H9 (cell line): ENCODE results near the gene USP36. TPM values are rescaled to one million over a fixed set of nuclear protein-coding genes. Genes with fewer than 3 reads are reported as not detected.

Experiments used
- DNase-seq: peaks from one replicate; pipeline ENCODE4 v3.0.0-alpha.2; 2017
- H2AFZ ChIP-seq: one replicate; pipeline ENCODE4 v1.6.1; 2013; ENCODE audit warnings: mild to moderate bottlenecking, low read length, control low read depth, moderate library complexity
- H2AK5ac ChIP-seq: 2 replicates; pipeline ENCODE4 v1.6.1; 2013; ENCODE audit warnings: low read length, control low read depth, mixed read lengths; ENCODE audit not compliant: insufficient read length
- H2BK120ac ChIP-seq: one replicate; pipeline ENCODE4 v1.6.1; 2013; ENCODE audit warnings: low read depth, mild to moderate bottlenecking, low read length, control low read depth, inconsistent platforms; ENCODE audit not compliant: poor library complexity, severe bottlenecking
- H2BK12ac ChIP-seq: 2 replicates; pipeline ENCODE4 v1.6.1; 2013; ENCODE audit warnings: low read length, control low read depth, mixed read lengths, low read depth; ENCODE audit not compliant: insufficient read length
- H2BK15ac ChIP-seq: 2 replicates; pipeline ENCODE4 v1.6.1; 2013; ENCODE audit warnings: low read depth, low read length, control low read depth
- H2BK20ac ChIP-seq: one replicate; pipeline ENCODE4 v1.6.1; 2013; ENCODE audit warnings: low read depth, mild to moderate bottlenecking, low read length, control low read depth, inconsistent platforms; ENCODE audit not compliant: poor library complexity, severe bottlenecking
- H2BK5ac ChIP-seq: 2 replicates; pipeline ENCODE4 v1.6.1; 2013; ENCODE audit warnings: low read length, control low read depth, mixed read lengths; ENCODE audit not compliant: insufficient read length
- H3K14ac ChIP-seq: 2 replicates; pipeline ENCODE4 v1.6.1; 2013; ENCODE audit warnings: low read length, control low read depth; ENCODE audit not compliant: insufficient read depth
- H3K18ac ChIP-seq: 2 replicates; pipeline ENCODE4 v1.6.1; 2013; ENCODE audit warnings: low read depth, mild to moderate bottlenecking, mixed read lengths, low read length, control low read depth; ENCODE audit not compliant: insufficient read length
- H3K23ac ChIP-seq: 2 replicates; pipeline ENCODE4 v1.6.1; 2013; ENCODE audit warnings: low read length, control low read depth, mixed read lengths, low read depth; ENCODE audit not compliant: insufficient read length
- H3K23me2 ChIP-seq: 2 replicates; pipeline ENCODE4 v1.6.1; 2013; ENCODE audit warnings: low read depth, mild to moderate bottlenecking, mixed read lengths, low read length, control low read depth; ENCODE audit not compliant: insufficient read length, poor library complexity, severe bottlenecking
- H3K27ac ChIP-seq: 2 replicates; pipeline ENCODE4 v1.5.1; 2013; ENCODE audit warnings: low read length, control low read depth, mixed read lengths, low read depth; ENCODE audit not compliant: insufficient read length
- H3K27me3 ChIP-seq: 2 replicates; pipeline ENCODE4 v1.6.1; 2013; ENCODE audit warnings: low read length, control low read depth, inconsistent platforms; ENCODE audit not compliant: insufficient read depth
- H3K4ac ChIP-seq: 2 replicates; pipeline ENCODE4 v1.6.1; 2013; ENCODE audit warnings: low read depth, mild to moderate bottlenecking, control low read depth, inconsistent platforms, low read length, moderate library complexity
- H3K4me1 ChIP-seq: 2 replicates; pipeline ENCODE4 v1.6.1; 2013; ENCODE audit warnings: low read length, control low read depth, inconsistent platforms; ENCODE audit not compliant: insufficient read depth
- H3K4me2 ChIP-seq: 2 replicates; pipeline ENCODE4 v1.6.1; 2013; ENCODE audit warnings: low read length, control low read depth, mixed read lengths; ENCODE audit not compliant: insufficient read length, insufficient read depth
- H3K56ac ChIP-seq: 2 replicates; pipeline ENCODE4 v1.6.1; 2013; ENCODE audit warnings: low read depth, mild to moderate bottlenecking, mixed read lengths, low read length, control low read depth; ENCODE audit not compliant: insufficient read length
- H3K79me1 ChIP-seq: 2 replicates; pipeline ENCODE4 v1.6.1; 2013; ENCODE audit warnings: low read depth, mild to moderate bottlenecking, moderate library complexity, low read length, control low read depth, inconsistent platforms; ENCODE audit not compliant: insufficient read depth, poor library complexity, severe bottlenecking
- H3K79me2 ChIP-seq: 2 replicates; pipeline ENCODE4 v1.6.1; 2013; ENCODE audit warnings: low read length, control low read depth, inconsistent platforms; ENCODE audit not compliant: insufficient read depth
- H3K9ac ChIP-seq: 2 replicates; pipeline ENCODE4 v1.6.1; 2013; ENCODE audit warnings: low read length, control low read depth, mixed read lengths; ENCODE audit not compliant: insufficient read length; ENCODE audit errors: extremely low read depth
- H3K9me3 ChIP-seq: one replicate; pipeline ENCODE4 v1.6.1; 2013; ENCODE audit warnings: low read depth, low read length, inconsistent platforms; ENCODE audit not compliant: control insufficient read depth
- H3T11ph ChIP-seq: one replicate; pipeline ENCODE4 v1.6.1; 2013; ENCODE audit warnings: mild to moderate bottlenecking, low read length, control low read depth, inconsistent platforms
- H4K20me1 ChIP-seq: one replicate; pipeline ENCODE4 v1.6.1; 2013; ENCODE audit not compliant: control insufficient read depth, insufficient read length, insufficient read depth
- H4K5ac ChIP-seq: 2 replicates; pipeline ENCODE4 v1.6.1; 2013; ENCODE audit warnings: low read depth, mild to moderate bottlenecking, mixed read lengths, low read length, control low read depth; ENCODE audit not compliant: insufficient read length
- H4K8ac ChIP-seq: replicated peaks from 2 replicates; pipeline ENCODE4 v1.6.1; 2013; ENCODE audit warnings: low read length, control low read depth, mixed read lengths, low read depth; ENCODE audit not compliant: insufficient read length
- H4K91ac ChIP-seq: 2 replicates; pipeline ENCODE4 v1.6.1; 2013; ENCODE audit warnings: low read depth, mild to moderate bottlenecking, moderate library complexity, mixed read lengths, low read length, control low read depth; ENCODE audit not compliant: insufficient read length
- H3K27ac Mint-ChIP-seq, 3 experiments: 2 replicates in 2 of 3; 3 replicates in 1 of 3; pipeline ENCODE4 v1.8.0; 2020 to 2021; ENCODE audit warnings: mixed read lengths in 3 of 3, mild to moderate bottlenecking in 1 of 3, moderate library complexity in 1 of 3
- H3K27me3 Mint-ChIP-seq: 2 replicates; pipeline ENCODE4 v1.8.0; 2021; ENCODE audit warnings: low read depth, mild to moderate bottlenecking, moderate library complexity, mixed read lengths
- H3K36me3 Mint-ChIP-seq, 3 experiments: 2 replicates in 2 of 3; 3 replicates in 1 of 3; pipeline ENCODE4 v1.8.0; 2020 to 2021; ENCODE audit warnings: low read depth in 3 of 3, mixed read lengths in 3 of 3; ENCODE audit not compliant: insufficient read depth in 1 of 3
- H3K4me1 Mint-ChIP-seq, 2 experiments: 2 replicates each; pipeline ENCODE4 v1.8.0; 2020; ENCODE audit warnings: mixed read lengths in 2 of 2
- H3K4me3 Mint-ChIP-seq, 2 experiments: 2 replicates in 1 of 2; 3 replicates in 1 of 2; pipeline ENCODE4 v1.8.0; 2020 to 2021; ENCODE audit warnings: mild to moderate bottlenecking in 2 of 2, mixed read lengths in 2 of 2, moderate library complexity in 1 of 2
- H3K9me3 Mint-ChIP-seq, 2 experiments: 2 replicates in 1 of 2; 3 replicates in 1 of 2; pipeline ENCODE4 v1.8.0; 2020; ENCODE audit warnings: mild to moderate bottlenecking in 2 of 2, mixed read lengths in 2 of 2, moderate library complexity in 1 of 2
- WGBS: extraction: QIAGEN DNeasy Blood & Tissue Kit; methylation state at CpG from one replicate; pipeline ENCODE4 v1.1.7; 2013; ENCODE audit warnings: missing lambda C conversion rate, low lambda C conversion rate, mixed read lengths; ENCODE audit not compliant: insufficient read length; ENCODE audit errors: extremely low coverage; 5-methylcytosine and 5-hydroxymethylcytosine counted together
- total RNA-seq: library from RNA; stranded (reverse); gene quantifications from 2 replicates; pipeline ENCODE4 v1.2.1, GENCODE V29; 2021
- TF ChIP-seq, protein P1 (sequence below): fragments of 200-600 bp; sonication (generic); conservative IDR thresholded peaks from 3 replicates; pipeline ENCODE4 v1.8.0; 2021; ENCODE audit warnings: antibody characterized with exemption, mild to moderate bottlenecking

Gene USP36
- total RNA-seq, 1 experiment from 2014 or later: 106 TPM

DNA sequence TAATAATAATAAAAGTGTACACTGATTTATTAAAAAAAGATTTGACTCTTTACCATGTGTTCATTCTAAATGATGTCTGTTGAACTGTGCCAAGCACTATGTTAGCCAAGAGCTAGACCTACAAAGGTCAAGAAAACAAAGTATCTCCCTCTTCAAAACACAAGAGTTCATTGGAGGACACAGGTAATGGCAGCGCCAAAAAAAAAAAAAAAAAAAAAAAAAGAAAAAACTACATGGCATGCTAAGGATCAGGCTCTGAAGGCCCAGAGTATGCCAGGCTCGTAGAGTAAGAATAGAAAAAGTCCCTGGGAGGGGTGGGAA, 93.7 kb downstream of the USP36 start:
- Mint-ChIP-seq H3K27me3 (no peaks in the 10 kb centered on the region), H3K36me3 (no peaks in the 10 kb centered on the region), H3K27ac (peak overlapping the region in 1 of 3 experiments; percentile 68; a peak in 1 of 7 replicates), H3K4me1 (peaks cover 21 to 24% of the 10 kb centered on the region in 2 experiments), H3K9me3 (no peaks in the 10 kb centered on the region), H3K4me3 (no peak overlapping the region)
- Histone ChIP-seq H3K9ac (no peak overlapping the region), H2BK20ac (no peak overlapping the region), H3K4me1 (peaks cover 4% of the 10 kb centered on the region; the same call in 1 of the 2 replicates), H3K27me3 (no peaks in the 10 kb centered on the region), H3K79me1 (no peaks in the 10 kb centered on the region), H3K23me2 (no peaks in the 10 kb centered on the region), H3T11ph (no peak overlapping the region), H3K56ac (no peak overlapping the region), H2BK15ac (no peak overlapping the region), H2BK120ac (no peak overlapping the region), H3K79me2 (no peaks in the 10 kb centered on the region), H2AK5ac (no peak overlapping the region), H4K20me1 (no peaks in the 10 kb centered on the region), H3K14ac (no peak overlapping the region), H4K8ac (no peak overlapping the region), H3K23ac (no peak overlapping the region), H2AFZ (no peak overlapping the region), H3K4me2 (no peak overlapping the region), H2BK5ac (no peak overlapping the region), H3K4ac (no peak overlapping the region), H3K27ac (no peak overlapping the region), H3K18ac (no peak overlapping the region), H4K91ac (no peak overlapping the region), H3K9me3 (no peaks in the 10 kb centered on the region), H2BK12ac (no peak overlapping the region), H4K5ac (no peak overlapping the region)
- TF ChIP-seq, protein P1, sequence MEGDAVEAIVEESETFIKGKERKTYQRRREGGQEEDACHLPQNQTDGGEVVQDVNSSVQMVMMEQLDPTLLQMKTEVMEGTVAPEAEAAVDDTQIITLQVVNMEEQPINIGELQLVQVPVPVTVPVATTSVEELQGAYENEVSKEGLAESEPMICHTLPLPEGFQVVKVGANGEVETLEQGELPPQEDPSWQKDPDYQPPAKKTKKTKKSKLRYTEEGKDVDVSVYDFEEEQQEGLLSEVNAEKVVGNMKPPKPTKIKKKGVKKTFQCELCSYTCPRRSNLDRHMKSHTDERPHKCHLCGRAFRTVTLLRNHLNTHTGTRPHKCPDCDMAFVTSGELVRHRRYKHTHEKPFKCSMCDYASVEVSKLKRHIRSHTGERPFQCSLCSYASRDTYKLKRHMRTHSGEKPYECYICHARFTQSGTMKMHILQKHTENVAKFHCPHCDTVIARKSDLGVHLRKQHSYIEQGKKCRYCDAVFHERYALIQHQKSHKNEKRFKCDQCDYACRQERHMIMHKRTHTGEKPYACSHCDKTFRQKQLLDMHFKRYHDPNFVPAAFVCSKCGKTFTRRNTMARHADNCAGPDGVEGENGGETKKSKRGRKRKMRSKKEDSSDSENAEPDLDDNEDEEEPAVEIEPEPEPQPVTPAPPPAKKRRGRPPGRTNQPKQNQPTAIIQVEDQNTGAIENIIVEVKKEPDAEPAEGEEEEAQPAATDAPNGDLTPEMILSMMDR: no peak
- no peak for DNase-seq
- no CpG with 5 or more reads among the region's 2 CpGs for WGBS
